GM13977 (cell line): Measurements from ENCODE around the gene TMEM248.

Experiments used
- DNase-seq: peaks from one replicate; pipeline ENCODE4 v3.0.0; 2012; ENCODE audit warnings: low spot score
- in situ Hi-C: fragments of 300-500 bp; cut with MboI; formaldehyde crosslinking; loops from one replicate; pipeline ENCODE4 v1.12.0; 2022; ENCODE audit warnings: low sequenced_read_pairs, low pct_unique_long_range_greater_than_20kb, mixed read lengths, inconsistent platforms; ENCODE audit not compliant: unreplicated experiment
- TF ChIP-seq, protein P1 (sequence below): IDR thresholded peaks from 2 replicates; pipeline ENCODE4 v1.5.1; 2012; ENCODE audit warnings: mild to moderate bottlenecking, control low read depth; ENCODE audit not compliant: insufficient read depth; ENCODE audit errors: extremely low read depth, missing control alignments

TMEM248 gene

DNA sequence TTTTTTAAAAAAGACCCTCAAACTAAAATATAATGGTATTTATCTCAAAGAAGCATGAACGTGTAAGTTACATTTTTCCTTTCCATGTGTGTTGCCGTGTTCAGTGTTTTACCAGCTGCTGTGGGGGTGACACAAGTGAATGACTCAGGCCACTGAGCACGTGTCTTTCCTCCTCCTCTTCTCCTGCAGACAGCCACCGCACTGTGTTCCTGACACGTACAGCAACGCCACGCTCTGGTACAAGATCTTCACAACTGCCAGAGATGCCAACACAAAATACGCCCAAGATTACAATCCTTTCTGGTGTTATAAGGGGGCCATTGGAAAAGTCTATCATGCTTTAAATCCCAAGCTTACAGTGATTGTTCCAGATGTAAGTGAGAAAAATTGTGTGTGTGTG lies 29.7 kb downstream of the TMEM248 start:
- DNase-seq: no peak
- in situ Hi-C loops: no loop called here
- TF ChIP-seq, protein P1, sequence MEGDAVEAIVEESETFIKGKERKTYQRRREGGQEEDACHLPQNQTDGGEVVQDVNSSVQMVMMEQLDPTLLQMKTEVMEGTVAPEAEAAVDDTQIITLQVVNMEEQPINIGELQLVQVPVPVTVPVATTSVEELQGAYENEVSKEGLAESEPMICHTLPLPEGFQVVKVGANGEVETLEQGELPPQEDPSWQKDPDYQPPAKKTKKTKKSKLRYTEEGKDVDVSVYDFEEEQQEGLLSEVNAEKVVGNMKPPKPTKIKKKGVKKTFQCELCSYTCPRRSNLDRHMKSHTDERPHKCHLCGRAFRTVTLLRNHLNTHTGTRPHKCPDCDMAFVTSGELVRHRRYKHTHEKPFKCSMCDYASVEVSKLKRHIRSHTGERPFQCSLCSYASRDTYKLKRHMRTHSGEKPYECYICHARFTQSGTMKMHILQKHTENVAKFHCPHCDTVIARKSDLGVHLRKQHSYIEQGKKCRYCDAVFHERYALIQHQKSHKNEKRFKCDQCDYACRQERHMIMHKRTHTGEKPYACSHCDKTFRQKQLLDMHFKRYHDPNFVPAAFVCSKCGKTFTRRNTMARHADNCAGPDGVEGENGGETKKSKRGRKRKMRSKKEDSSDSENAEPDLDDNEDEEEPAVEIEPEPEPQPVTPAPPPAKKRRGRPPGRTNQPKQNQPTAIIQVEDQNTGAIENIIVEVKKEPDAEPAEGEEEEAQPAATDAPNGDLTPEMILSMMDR: no peak

DNA sequence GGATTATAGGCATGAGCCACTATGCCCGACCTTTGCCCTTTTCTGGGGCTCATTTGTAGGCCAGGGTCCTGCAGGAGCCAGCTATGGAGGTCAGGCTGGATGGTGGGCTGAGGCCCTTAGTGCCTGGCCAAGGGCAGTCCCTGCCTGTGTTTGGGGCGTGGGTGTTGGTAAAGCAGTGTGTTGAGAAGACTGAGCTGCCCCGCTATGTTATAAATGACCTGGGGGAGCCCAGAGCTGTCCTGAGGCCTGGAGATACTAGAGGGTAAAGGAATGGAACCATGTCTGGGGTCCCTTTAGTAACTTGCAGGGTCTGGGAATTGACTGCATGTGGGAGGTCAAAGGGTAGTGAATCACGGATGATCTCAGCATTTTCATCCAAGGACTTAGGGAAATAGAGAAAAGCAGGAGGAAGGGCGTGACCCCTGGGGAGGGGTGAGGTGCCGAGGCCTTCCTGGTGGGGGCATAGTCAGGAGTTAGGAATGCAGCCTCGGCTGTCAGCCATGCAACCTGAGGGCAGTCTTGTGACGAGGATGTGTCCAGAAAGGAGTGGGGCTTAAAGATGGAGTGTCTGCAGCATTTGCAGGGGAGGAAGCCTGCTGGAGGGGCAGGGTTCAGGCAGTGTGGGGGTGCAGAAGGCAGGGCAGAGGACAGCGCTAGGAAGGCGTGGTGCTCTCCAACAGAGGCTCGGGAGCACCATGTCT lies 31.5 kb downstream of the TMEM248 start:
- DNase-seq: no peak
- TF ChIP-seq, protein P1: no peak
- in situ Hi-C loops: no loop called here

DNA sequence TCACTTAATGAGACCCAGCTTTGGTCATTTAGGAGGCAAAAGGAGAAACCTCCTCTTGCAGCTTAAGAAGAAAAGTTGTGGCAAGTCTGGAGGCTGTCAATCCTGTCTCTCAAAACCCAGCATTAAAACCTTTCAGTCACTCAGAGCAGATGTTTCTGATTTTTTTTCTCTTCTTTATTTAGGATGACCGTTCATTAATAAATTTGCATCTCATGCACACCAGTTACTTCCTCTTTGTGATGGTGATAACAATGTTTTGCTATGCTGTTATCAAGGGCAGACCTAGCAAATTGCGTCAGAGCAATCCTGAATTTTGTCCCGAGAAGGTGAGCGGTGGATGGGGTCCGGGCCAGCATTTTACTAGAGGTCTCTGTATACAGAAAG lies 32.0 kb downstream of the TMEM248 start:
- TF ChIP-seq, protein P1: no peak
- in situ Hi-C loops: no loop called here
- DNase-seq: no peak

DNA sequence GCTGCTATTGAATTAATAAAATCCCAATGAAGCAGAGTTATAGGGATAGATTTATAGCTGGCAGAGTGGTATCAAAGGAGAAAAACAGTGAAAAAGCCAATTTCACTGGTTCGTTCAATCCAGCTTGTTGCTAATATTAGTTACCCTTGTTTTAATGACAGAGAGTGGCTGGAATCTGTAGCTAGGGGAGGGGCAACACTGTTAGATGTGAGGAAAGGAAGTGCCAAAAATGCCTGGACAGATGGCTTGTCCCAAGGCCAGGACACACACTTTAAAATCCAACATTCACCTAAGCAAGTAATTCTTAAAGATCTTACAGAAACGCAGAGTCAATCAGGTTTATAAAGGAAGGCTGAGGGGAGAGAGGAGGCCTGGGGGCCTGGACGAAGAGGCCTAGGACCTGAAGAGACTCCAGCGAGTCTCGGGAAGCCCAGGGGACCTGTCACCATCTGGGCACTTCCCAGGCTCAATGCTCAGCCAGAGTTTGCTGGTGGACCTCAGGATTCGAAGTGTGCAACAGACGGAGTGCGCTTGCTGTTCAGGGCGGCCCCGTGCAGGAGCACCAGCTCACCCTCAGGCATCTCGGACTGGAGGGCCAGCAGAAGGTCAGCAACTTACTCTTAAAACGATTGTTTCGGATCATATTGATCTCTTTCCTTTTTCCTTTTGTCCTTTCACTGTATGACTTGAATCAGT lies 36.7 kb downstream of the TMEM248 start:
- TF ChIP-seq, protein P1: no peak
- DNase-seq: no peak
- in situ Hi-C loops: no loop called here

DNA sequence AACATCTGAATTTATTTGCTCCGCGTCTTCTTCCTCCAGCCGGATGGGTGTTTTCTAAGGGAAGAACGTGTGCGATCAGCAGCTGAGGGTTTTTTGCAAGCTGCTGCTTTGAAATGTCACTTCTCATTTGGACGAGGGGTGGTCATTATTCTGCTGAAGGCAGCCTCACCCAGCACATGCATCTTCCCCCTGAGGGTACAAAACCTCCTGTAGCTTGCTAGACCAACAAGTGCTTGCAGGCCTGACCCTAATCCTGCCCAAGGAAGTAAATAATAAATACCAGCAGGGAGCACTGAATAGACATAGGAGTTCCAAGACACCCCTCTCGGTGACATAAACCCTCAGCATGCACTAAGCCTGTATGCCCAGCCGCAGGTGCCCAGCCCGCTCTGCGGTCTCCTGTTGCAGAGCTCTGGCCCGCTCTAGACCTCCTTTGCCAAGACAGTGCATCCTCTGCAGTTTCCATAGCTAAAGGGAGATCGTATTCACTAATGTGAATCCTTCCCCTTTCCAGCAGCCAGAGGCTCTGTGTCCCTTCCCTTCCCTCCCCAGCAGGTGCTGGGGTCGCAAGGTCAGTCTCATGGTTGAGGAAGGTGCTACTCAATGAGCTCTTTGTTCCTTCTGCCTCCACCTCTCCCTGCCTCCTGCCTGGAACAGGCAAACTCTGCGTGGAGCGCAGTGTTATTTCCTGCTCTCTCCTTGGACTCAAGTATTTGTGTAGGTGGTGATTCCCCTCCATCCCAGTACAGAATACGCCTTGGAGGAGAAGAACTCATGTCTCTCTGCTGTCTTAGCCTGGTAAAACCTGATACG lies 37.7 kb downstream of the TMEM248 start:
- in situ Hi-C loops: no loop called here
- TF ChIP-seq, protein P1: no peak
- no peak for DNase-seq

DNA sequence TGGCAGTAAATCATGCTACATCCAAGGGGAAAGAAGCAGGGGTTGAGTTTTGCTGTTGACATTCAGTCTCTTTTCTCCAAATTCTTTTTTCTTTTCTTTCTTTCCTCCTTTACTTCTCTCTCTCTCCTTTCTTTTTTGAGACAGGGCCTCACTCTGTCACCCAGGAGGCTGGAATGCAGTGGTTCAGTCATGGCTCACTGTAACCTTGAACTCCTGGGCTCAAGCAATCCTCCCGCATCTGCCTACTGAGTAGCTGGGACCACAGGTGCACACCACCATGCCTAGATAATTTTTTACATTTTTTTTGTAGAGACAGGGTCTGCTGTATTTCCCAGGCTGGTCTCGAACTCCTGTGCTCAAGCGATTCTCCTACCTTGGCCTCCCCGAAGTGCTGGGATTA lies 39.2 kb downstream of the TMEM248 start:
- in situ Hi-C loops: no loop called here
- TF ChIP-seq, protein P1: no peak
- no peak for DNase-seq
